Lung (tissue), 12 donors: ENCODE measurements around the gene OGFR. TPM values are rescaled to one million over a fixed set of nuclear protein-coding genes. Genes with fewer than 3 reads are reported as not detected.
A peak's percentile ranks its signal among the peaks of the same experiment; 100 is the strongest.

Source experiments
- ATAC-seq: fragments of 200-7000 bp; cut with Tn5 transposase; one replicate; pipeline ENCODE4 v1.9.1; 2020; ENCODE audit warnings: moderate number of reproducible peaks; ENCODE audit not compliant: insufficient read depth, low FRiP score
- DNase-seq, 3 donors: peaks; one replicate each; pipeline ENCODE4 v3.0.0-alpha.2; 2013 to 2017
- H3K27ac ChIP-seq, 2 donors: one replicate each; pipeline ENCODE4 v1.5.1; 2013; ENCODE audit warnings: mild to moderate bottlenecking in 2 of 2, moderate library complexity in 2 of 2, control low read depth in 1 of 2, inconsistent platforms in 1 of 2, low read depth in 1 of 2, low read length in 1 of 2
- H3K27me3 ChIP-seq, 3 donors: one replicate each; pipeline ENCODE4 v1.5.1; 2013; ENCODE audit warnings: low read length in 2 of 3; ENCODE audit not compliant: control insufficient read depth in 3 of 3, insufficient read depth in 3 of 3
- H3K36me3 ChIP-seq, 4 donors: one replicate each; pipeline ENCODE4 v1.5.1; 2013; ENCODE audit warnings: low read length in 4 of 4, mild to moderate bottlenecking in 1 of 4, moderate library complexity in 1 of 4; ENCODE audit not compliant: control insufficient read depth in 4 of 4, insufficient read depth in 4 of 4
- H3K4me1 ChIP-seq, 5 donors: one replicate each; pipeline ENCODE4 v1.5.1; 2013; ENCODE audit warnings: low read length in 5 of 5, mild to moderate bottlenecking in 2 of 5, moderate library complexity in 1 of 5; ENCODE audit not compliant: control insufficient read depth in 5 of 5, insufficient read depth in 5 of 5
- H3K4me3 ChIP-seq: one replicate; pipeline ENCODE4 v1.5.1; 2013; ENCODE audit warnings: mild to moderate bottlenecking, control low read depth, moderate library complexity
- H3K9ac ChIP-seq, 2 donors: one replicate each; pipeline ENCODE4 v1.5.1; 2013; ENCODE audit warnings: low read length in 2 of 2, control low read depth in 1 of 2; ENCODE audit not compliant: insufficient read depth in 1 of 2
- H3K9me3 ChIP-seq, 4 donors: one replicate each; pipeline ENCODE4 v1.5.1; 2013; ENCODE audit warnings: low read length in 3 of 4, mild to moderate bottlenecking in 1 of 4, moderate library complexity in 1 of 4; ENCODE audit not compliant: control insufficient read depth in 4 of 4, insufficient read depth in 3 of 4
- CTCF ChIP-seq: IDR thresholded peaks from 2 replicates; pipeline ENCODE4 v1.5.1; 2012; ENCODE audit warnings: mild to moderate bottlenecking; ENCODE audit errors: control extremely low read depth, extremely low read depth
- WGBS, 2 donors: extraction: QIAGEN DNeasy Blood & Tissue Kit; methylation state at CpG; one replicate each; pipeline ENCODE4 v1.1.7; 2013; 5-methylcytosine and 5-hydroxymethylcytosine counted together
- polyA plus RNA-seq, 2 donors: library from polyadenylated mRNA; stranded (reverse); fragments of 200-250 nt; gene quantifications; one replicate each; pipeline ENCODE4 v1.2.1, GENCODE V29; 2013
- total RNA-seq, 2 donors: library from RNA; depleted of rRNA in 1 of 2; stranded (reverse); fragments of >200 nt in 1 of 2; gene quantifications; one replicate each; pipeline ENCODE4 v1.2.1, GENCODE V29; 2014 to 2021
- donor health status: control.
- donor health status: control.
- donor health status: Bipolar disorder and iron deficiency.
- donor health status: healthy.
- donor health status: DM: yes; HTN: yes; CAD: no.

Gene OGFR
- total and polyA plus RNA-seq, 4 donors: 38.0 to 73.1 (median 63.9) TPM

DNA sequence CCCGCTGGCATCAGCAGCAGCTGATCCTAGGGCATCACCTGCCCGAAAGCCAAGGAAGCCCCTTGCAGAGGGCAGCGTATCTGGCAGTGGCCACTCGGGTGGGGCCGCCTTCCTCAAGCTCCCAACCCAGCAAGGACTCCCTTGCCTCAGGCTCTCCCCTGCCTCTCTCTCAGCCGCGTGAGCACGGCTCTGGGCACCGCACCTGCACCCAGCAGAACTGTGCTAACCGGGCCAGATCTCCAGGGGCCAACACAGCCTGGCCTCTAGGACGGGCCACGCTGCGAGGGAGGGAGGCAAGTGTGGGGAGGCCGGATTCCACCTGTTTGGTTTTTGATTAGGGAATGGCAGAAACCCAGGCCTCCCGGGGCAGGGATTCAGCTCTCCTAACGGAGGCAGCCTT lies 20.1 kb upstream of the OGFR start:
- DNase-seq (no peak), ATAC-seq (no peak)
- Histone ChIP-seq H3K4me3 (no peak overlapping the region), H3K4me1 (peaks cover 0 to 18% (median 0%) of the 10 kb centered on the region in 5 donors), H3K27me3 (no peaks in the 10 kb centered on the region), H3K27ac (no peak overlapping the region), H3K9ac (no peak overlapping the region), H3K9me3 (no peaks in the 10 kb centered on the region), H3K36me3 (no peaks in the 10 kb centered on the region)
- TF ChIP-seq CTCF: no peak
- WGBS, 2 donors: 91 to 93% methylated on average over 15 to 16 of the region's 16 CpGs

DNA sequence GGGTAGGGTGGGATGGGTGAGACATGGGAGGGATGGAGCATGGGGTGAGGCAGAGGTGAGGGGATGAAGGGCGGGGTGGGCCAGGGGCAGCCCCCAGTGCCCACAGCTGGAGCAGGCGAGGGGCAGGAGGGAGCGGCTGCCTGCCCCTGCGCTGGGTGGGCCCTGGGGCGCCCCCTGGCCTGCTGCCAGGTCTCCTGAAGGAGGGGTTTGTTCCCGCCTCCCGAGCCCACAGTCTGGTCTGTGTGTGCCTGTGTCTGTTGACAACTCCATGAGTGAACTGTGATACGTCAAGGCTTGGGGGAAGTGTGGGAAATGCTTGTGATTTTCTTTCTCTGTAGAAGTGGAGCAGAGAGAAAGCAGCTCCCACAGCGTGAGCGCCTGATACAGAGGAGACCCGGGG lies 19.2 kb upstream of the OGFR start:
- Histone ChIP-seq H3K36me3 (no peaks in the 10 kb centered on the region), H3K27me3 (no peaks in the 10 kb centered on the region), H3K9ac (no peak overlapping the region), H3K9me3 (no peaks in the 10 kb centered on the region), H3K27ac (no peak overlapping the region), H3K4me1 (peaks cover 0 to 18% (median 0%) of the 10 kb centered on the region in 5 donors), H3K4me3 (no peak overlapping the region)
- DNase-seq (peak; percentile 51 to 75 (median 53)), ATAC-seq (no peak)
- WGBS, 2 donors: 73 to 77% methylated on average over 11 of the region's 11 CpGs
- no peak for TF ChIP-seq CTCF

- TF ChIP-seq CTCF: no peak
- Histone ChIP-seq H3K9me3 (no peaks in the 10 kb centered on the region), H3K36me3 (no peaks in the 10 kb centered on the region), H3K27me3 (no peaks in the 10 kb centered on the region), H3K9ac (no peak overlapping the region), H3K4me1 (peaks cover 0 to 19% (median under 1%) of the 10 kb centered on the region in 5 donors), H3K27ac (no peak overlapping the region), H3K4me3 (no peak overlapping the region)
- DNase-seq (peak in 1 of 3 donors; percentile 25), ATAC-seq (no peak)
- WGBS, 2 donors: 82 to 94% methylated on average over 13 of the region's 13 CpGs
Observed at GRCh38 chr20:62786157-62786556, 18.5 kb upstream of the OGFR start.

DNA sequence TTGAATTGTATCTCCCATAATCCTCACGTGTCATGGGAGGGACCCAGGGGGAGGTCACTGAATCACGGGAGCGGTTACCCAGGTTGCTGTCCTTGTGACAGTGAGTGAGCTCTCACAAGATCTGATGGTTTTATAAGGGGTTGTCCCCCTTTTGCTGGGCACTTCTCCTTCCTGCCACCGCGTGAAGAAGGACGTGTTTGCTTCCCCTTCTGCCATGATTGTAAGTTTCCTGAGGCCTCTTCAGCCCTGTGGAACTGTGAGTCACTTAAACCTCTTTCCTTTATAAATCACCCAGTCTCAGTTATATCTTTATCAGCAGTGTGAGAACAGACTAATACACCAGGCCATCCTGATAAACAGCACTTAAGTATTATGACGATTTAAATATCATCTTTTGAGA lies 17.3 kb upstream of the OGFR start:
- Histone ChIP-seq H3K27me3 (no peaks in the 10 kb centered on the region), H3K36me3 (no peaks in the 10 kb centered on the region), H3K9me3 (no peaks in the 10 kb centered on the region), H3K27ac (no peak overlapping the region), H3K9ac (no peak overlapping the region), H3K4me3 (no peak overlapping the region), H3K4me1 (peaks cover 0 to 21% (median 2%) of the 10 kb centered on the region in 5 donors)
- ATAC-seq (no peak), DNase-seq (no peak)
- 53 to 66% methylated on average over 7 of the region's 7 CpGs for WGBS, 2 donors
- TF ChIP-seq CTCF: no peak
